HG03439 (cell line): ENCODE measurements around the gene DOCK2.
"Not testable (repeated sequence)": the region's sequence is repeated elsewhere in the genome, so short reads cannot be mapped to it uniquely, and the experiment has no call there.

Experiments
- ATAC-seq: cut with Tn5 transposase; IDR thresholded peaks from one replicate; pipeline ENCODE4 v1.9.1; 2021; ENCODE audit warnings: mild to moderate bottlenecking, moderate library complexity; ENCODE audit not compliant: unreplicated experiment

The DOCK2 gene

GRCh38 chr5:169810524-169810923, 173.4 kb downstream of the DOCK2 start:
- ATAC-seq = no peak

DNA sequence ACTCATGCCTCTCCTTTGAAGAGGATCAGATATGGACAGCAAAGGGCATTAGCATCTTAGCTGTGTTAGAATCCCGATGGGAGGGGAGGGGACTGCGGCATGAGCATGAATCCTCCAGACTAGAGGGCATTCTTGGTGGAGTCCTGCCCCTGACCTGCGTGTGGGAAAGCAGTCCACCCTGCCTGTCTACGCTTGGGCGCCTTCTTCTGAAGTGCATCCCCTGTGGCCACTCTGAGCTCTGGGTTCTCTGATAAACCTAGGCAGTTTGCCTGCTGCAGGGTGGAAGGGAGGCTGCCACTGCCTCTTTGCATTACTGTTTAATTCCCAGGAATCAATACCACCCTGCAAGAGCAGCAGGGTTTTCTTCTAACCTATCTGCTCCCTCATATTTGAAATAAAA, 173.9 kb downstream of the DOCK2 start:
- no peak for ATAC-seq

DNA sequence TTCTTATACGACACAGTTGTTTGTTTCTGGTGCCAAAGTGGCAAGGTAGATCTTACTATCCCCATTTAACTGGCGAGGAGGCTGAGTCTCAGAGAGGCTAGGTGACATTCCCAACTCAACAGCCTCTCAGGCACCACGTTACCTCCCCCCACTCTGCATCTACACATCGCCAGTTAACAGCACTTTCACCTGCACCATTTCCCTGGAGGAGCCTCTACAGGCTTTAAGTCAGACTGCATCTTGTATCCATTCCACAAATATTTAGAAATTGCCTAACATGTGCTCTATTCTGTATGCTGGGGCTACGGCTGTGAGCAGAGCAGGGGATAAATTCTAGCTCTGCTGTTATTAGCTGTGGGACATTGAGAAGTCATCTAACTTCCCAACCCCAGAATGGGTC, 174.6 kb downstream of the DOCK2 start:
- ATAC-seq = no peak

GRCh38 chr5:169812786-169813185, 175.7 kb downstream of the DOCK2 start:
- no peak for ATAC-seq

GRCh38 chr5:169814045-169814444, 177.0 kb downstream of the DOCK2 start:
- ATAC-seq = no peak

DNA sequence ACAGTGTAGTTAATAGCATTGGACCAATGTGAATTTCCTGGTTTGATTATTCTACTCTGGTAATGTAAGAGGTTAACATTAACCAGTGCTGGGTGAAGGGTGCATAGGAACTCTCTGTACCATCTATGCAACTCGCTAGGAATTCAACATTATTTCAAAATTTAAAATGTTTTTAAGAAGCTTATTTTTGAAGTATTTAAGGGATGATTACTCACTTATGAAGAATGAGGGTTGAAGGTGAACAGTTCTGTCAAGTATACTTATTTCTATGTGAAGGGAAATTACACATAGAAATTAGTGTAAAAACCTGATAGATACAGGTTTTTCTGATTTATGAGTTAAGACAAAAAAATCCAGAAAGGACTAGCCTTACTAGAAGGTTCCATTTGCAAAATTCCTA, 177.4 kb downstream of the DOCK2 start:
- no peak for ATAC-seq

GRCh38 chr5:169817031-169817430, 180.0 kb downstream of the DOCK2 start:
- no peak for ATAC-seq

DNA sequence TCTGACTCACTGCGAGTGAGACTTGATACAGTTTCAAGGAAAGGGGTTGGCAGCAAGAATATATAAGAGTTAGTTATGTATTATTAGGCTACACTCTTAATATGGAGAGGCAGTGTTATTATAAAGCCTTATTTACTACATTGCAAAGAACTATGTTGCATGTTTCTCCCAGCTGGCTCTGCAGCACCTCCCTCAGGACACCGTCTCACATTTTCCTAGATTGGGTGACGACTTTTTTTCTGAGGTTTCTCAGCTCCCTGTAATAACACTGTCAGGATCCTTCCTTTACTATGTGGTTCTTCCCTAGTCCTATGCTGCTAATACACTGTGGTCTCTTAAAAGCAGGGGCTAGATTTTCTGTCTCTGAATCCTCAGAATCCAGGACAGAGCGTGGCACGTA, 189.5 kb downstream of the DOCK2 start:
- no peak for ATAC-seq

GRCh38 chr5:169827769-169828168, 190.7 kb downstream of the DOCK2 start:
- no peak for ATAC-seq

DNA sequence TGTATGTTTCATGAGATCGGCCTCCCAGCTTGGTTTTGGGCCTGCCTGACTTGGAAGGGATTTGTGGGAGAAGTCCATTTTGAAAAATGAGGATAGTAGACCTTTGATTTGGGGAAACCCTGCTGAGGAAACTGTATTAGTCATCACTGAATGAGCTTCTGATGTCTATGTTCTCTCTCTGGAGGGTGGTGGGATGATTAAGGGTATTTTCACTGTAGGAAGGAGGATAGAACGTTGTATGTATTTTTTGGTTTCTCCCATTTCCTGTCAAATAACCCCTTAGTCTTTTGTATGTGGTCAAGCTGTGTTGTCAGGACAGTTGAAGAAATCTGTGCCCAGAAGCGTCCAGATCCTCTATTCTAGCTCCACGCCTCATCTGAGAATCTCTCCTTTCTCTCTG, 191.3 kb downstream of the DOCK2 start:
- no peak for ATAC-seq

- no peak for ATAC-seq
These were observed 194.3 kb downstream of the DOCK2 start for GRCh38 chr5:169831331-169831730.

GRCh38 chr5:169832304-169832703, 195.2 kb downstream of the DOCK2 start:
- ATAC-seq = no peak

- ATAC-seq = no peak
These were observed 195.8 kb downstream of the DOCK2 start for GRCh38 chr5:169832845-169833244.

- ATAC-seq = not testable (repeated sequence)
These were observed 196.7 kb downstream of the DOCK2 start for GRCh38 chr5:169833681-169834292.

DNA sequence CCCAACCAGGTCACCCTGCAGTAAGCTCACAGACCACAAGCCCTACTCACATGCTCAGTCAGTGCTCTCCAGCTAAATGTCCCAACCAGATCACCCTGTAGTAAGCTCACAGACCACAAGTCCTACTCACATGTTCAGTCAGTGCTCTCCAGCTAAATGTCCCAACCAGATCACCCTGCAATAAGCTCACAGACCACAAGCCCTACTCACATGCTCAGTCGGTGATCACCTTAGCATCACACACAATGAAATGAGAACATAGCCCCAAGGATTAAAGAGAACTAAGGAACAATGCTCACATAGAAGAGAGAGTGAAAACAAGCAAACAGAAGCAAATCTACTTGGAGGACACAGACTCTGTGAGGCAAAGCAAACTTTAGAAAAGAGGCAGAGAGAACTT, 197.5 kb downstream of the DOCK2 start:
- ATAC-seq = not testable (repeated sequence)

DNA sequence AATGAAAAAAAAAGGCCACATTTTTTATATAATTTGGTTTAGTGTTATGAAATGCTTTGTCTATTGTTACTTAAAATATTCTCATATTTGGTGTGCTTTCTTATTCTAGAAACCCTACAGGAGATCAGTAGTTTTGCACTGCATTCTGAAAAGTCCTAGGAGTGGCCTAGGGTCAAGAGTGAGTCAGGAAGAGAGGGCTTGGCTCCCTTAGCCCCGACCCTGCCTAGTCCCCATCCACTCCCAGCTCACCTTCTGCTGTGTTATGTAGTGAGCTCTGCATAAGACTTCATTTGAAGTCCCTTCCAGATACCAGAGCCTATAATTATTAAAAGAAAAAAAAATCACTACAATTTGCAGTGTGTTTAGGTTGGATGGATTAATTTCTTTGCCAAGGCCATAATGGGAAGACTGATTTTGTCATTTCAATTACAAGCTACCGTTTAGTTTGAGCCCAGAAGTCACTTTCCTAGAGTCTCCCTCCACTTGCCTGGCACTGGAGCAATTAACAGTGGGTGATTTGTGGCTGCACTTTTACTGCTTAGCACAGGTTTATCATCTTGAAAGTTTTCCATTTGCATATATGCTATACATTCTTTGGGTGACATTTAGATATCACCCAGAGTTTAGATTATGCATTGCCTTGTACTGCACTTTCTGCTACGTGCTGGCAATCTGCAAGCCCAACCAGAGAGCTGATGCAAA, 199.9 kb downstream of the DOCK2 start:
- no peak for ATAC-seq

- no peak for ATAC-seq
These were observed 200.6 kb downstream of the DOCK2 start for GRCh38 chr5:169837686-169838085.

DNA sequence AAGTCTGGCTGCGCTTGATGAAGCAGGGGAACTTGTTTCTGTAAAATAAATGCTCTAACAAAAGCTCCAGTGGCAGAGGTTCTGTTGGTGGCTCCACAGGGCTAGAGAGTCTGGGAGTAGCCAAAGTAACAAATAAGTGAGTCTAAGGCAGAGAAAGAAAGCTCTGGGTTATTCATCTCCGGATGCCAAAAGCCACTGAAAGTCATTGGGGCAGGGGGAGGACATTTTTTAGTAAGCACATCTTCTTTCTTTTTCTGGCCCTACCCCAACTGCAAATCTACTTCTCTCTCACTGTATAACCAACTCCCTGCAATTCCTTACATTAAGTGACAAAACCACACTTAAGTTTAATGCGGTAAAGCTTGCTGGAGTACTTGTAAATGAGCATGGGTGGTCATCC, 201.6 kb downstream of the DOCK2 start:
- peak; percentile 68 for ATAC-seq

DNA sequence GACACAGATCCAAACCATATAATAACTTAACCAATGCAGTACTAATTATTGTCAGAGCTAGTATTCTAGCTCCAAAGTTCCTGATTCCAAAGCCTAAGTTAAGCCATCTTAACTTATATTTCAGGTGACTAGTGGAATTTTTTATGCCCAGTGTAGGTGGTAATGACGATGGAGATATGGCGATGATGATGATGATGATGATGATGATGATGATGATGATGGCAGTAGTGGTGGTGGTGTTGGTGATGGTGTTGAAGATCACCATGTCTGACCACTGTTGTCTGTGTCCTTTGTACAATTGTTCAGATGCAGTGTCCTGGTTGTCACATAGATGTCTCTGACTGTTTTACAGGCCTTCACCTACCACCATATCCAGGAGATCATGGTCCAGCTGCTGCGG, 203.3 kb downstream of the DOCK2 start:
- no peak for ATAC-seq

DNA sequence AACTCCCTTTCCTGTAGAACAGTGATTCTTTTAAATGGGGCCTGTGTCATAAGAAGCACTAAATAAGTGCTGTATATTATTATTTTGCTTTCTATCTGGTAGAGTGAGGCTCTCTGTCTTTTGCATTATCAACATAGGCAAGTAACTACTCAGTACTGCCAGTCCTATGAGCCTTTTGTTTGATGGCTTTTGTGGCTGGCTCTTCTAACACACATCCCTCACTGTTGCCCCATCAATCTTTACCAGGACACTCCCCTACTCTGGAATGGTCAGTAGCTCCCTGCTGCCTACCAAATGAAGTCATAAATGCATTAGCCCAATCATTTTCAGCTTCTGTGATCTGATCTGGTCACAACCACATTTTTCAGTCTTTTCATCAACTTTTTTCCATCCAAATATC, 205.6 kb downstream of the DOCK2 start:
- ATAC-seq = no peak

- ATAC-seq = no peak
These were observed 210.4 kb downstream of the DOCK2 start for GRCh38 chr5:169847519-169847918.

DNA sequence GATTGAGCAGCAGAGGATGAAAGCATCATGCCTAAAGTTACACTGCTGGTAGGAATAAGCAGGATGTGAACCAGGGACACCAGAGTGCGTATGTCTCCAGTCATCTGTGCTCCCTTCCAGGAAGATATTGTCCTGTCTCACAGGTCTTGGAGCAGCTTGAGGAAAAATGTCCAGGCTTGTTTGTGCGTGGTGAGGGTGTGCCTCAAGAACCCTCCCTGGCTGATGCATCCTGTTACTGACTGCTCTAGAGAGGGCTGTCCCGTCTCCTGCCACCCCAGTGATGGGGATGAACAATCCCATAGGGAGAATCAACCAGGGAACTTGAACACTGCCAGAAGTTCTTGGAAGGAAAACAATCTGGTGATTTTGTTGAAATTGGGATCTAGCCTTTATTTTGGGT, 211.2 kb downstream of the DOCK2 start:
- ATAC-seq = no peak

DNA sequence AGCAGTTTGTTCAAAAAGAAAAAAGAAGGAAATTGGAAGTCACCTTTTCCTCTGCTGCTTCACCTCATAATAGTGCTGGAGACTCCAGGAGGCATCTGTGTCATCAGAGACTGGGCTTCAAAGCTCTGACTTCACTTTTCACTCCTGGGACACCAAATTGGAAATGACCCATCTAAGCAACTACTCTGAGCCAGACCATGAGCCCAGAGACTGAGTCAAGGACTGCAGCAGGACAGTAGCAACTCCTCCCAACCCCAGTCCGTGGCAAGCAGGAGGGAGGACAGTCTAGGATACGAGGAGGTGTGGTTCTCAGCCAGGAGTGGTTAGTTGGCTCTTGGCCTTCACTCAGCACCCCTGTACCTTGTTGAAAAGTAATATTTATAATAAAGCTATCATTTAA, 211.7 kb downstream of the DOCK2 start:
- ATAC-seq = no peak
